NB4 (cell line): Measurements from ENCODE around the gene OTP.

Source experiments
- POLR2A ChIP-seq: IDR thresholded peaks from 2 replicates; pipeline ENCODE4 v1.6.1; 2011; ENCODE audit warnings: mild to moderate bottlenecking; ENCODE audit not compliant: insufficient read length; ENCODE audit errors: extremely low read depth
- TF ChIP-seq, protein P1 (sequence below): IDR thresholded peaks from one replicate; pipeline ENCODE4 v1.5.1; 2012; ENCODE audit warnings: low read depth, low read length
- TF ChIP-seq, protein P2 (sequence below): IDR thresholded peaks from 2 replicates; pipeline ENCODE4 v1.6.1; 2011; ENCODE audit warnings: low read depth, low read length

DNA sequence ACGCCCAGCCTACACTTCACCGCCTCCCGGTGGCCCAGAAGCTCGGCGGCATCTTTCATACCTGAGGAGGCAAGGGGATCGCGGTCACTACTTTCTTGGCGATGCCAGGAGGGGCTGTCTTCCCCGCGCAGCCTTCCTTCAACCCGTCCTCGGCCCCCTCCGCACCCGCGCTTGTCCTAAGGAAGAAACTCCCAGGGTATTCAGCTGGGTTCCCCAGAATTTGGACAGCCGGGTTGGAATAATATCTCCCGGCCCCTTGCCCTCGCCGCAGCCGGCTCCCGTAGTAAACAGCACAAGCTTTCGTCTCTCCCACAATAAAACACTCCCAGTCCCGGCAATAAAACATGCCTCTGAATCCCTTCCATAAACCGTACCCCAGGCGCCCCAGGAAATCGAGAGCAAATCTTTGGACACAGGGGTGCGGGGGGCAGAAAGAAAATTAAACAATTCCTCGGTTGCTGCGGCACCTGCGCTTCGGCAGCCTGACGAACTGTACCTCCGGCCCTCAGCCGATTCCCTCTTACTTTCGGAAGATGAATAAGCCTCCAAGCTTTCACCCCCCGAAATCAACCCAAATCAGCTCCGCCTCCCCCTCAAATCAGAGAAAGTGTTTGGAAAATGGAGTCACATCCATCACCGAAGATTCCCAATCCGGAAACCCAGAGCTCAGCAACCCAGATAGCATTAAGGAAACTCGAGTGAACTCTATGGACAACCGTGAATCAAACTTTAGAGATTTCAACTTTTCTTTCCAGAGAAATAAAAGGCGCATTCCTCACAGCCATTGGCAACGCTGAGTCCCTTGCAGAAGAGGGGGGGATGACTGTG, 1.1 kb downstream of the OTP start:
- TF ChIP-seq, protein P1, sequence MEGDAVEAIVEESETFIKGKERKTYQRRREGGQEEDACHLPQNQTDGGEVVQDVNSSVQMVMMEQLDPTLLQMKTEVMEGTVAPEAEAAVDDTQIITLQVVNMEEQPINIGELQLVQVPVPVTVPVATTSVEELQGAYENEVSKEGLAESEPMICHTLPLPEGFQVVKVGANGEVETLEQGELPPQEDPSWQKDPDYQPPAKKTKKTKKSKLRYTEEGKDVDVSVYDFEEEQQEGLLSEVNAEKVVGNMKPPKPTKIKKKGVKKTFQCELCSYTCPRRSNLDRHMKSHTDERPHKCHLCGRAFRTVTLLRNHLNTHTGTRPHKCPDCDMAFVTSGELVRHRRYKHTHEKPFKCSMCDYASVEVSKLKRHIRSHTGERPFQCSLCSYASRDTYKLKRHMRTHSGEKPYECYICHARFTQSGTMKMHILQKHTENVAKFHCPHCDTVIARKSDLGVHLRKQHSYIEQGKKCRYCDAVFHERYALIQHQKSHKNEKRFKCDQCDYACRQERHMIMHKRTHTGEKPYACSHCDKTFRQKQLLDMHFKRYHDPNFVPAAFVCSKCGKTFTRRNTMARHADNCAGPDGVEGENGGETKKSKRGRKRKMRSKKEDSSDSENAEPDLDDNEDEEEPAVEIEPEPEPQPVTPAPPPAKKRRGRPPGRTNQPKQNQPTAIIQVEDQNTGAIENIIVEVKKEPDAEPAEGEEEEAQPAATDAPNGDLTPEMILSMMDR = no peak
- TF ChIP-seq, protein P2, sequence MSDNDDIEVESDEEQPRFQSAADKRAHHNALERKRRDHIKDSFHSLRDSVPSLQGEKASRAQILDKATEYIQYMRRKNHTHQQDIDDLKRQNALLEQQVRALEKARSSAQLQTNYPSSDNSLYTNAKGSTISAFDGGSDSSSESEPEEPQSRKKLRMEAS = no peak
- no peak for TF ChIP-seq POLR2A
